Activated CD4-positive, alpha-beta T cell treated with anti-CD3 and anti-CD28 coated beads for 36 hours (primary cell): Measurements from ENCODE around the gene MAPK8IP3. TPM values are rescaled to one million over a fixed set of nuclear protein-coding genes. Genes with fewer than 3 reads are reported as not detected.

Experiments used
- ATAC-seq: fragments of 200-7000 bp; cut with Tn5 transposase; one replicate; pipeline ENCODE4 v1.10.0; 2021; ENCODE audit warnings: mild to moderate bottlenecking, moderate library complexity
- CTCF ChIA-PET: fragments of 350-600 bp; sonication (Branson Sonifier 250); formaldehyde crosslinking; loops from one replicate; lab custom pipeline; 2021; ENCODE audit warnings: antibody characterized with exemption; lab: Charles Lee
- POLR2A ChIA-PET: fragments of 350-600 bp; sonication (Branson Sonifier 250); formaldehyde crosslinking; loops from one replicate; lab custom pipeline; 2021; ENCODE audit warnings: antibody characterized with exemption, inconsistent platforms; lab: Charles Lee
- DNase-seq: peaks from one replicate; pipeline ENCODE4 v3.0.0-alpha.2; 2020
- H3K27ac Mint-ChIP-seq: one replicate; pipeline ENCODE4 v1.8.0; 2021; ENCODE audit warnings: mixed read lengths
- H3K27me3 Mint-ChIP-seq: one replicate; pipeline ENCODE4 v1.8.0; 2021; ENCODE audit warnings: mixed read lengths
- H3K36me3 Mint-ChIP-seq: one replicate; pipeline ENCODE4 v1.8.0; 2021; ENCODE audit warnings: low read depth, mixed read lengths
- H3K4me1 Mint-ChIP-seq: one replicate; pipeline ENCODE4 v1.8.0; 2021; ENCODE audit warnings: mixed read lengths
- H3K4me3 Mint-ChIP-seq: one replicate; pipeline ENCODE4 v1.8.0; 2021; ENCODE audit warnings: mild to moderate bottlenecking, moderate library complexity, mixed read lengths
- H3K9me3 Mint-ChIP-seq: one replicate; pipeline ENCODE4 v1.8.0; 2021; ENCODE audit warnings: low read depth, mixed read lengths
- intact Hi-C, 2 experiments: fragments of 100-400 bp; cut with DNase I in 1 of 2; cut with micrococcal nuclease in 1 of 2; formaldehyde crosslinking; loops; one replicate each; pipeline versions ENCODE4 v1.14.2 to v1.15.1; 2022 to 2024; cut with DNase I, micrococcal nuclease
- total RNA-seq, 2 experiments: library from RNA; stranded (reverse); gene quantifications; one replicate each; pipeline ENCODE4 v1.2.3, GENCODE V29; 2021

The MAPK8IP3 gene
- total RNA-seq, 2 experiments from 2014 or later, result 56.7 to 57.6 TPM

- no peak overlapping the region for H3K27ac Mint-ChIP-seq
- POLR2A ChIA-PET, result no interaction called here
- no peaks in the 10 kb centered on the region for H3K27me3 Mint-ChIP-seq
- H3K4me3 Mint-ChIP-seq, result no peak overlapping the region
- H3K4me1 Mint-ChIP-seq, result peaks cover 7% of the 10 kb centered on the region
- H3K9me3 Mint-ChIP-seq, result no peaks in the 10 kb centered on the region
- CTCF ChIA-PET, result no interaction called here
- ATAC-seq (no peak), DNase-seq (no peak)
- intact Hi-C loops, result no loop called here
- peaks cover 11% of the 10 kb centered on the region for H3K36me3 Mint-ChIP-seq
Observed at GRCh38 chr16:1766701-1767100, 60.7 kb downstream of the MAPK8IP3 start.

- no peaks in the 10 kb centered on the region for H3K9me3 Mint-ChIP-seq
- peaks cover 18% of the 10 kb centered on the region for H3K36me3 Mint-ChIP-seq
- no peak overlapping the region for H3K4me3 Mint-ChIP-seq
- CTCF ChIA-PET, result no interaction called here
- no peaks in the 10 kb centered on the region for H3K27me3 Mint-ChIP-seq
- no peak overlapping the region for H3K27ac Mint-ChIP-seq
- ATAC-seq, result no peak
- no peak for DNase-seq
- intact Hi-C loops, result no loop called here
- POLR2A ChIA-PET, result interaction anchor here (0.6 kb wide), 1 partner anchor 109 kb away, joined by 3 read pairs; no protein-coding TSS in a partner anchor
- H3K4me1 Mint-ChIP-seq, result peaks cover 7% of the 10 kb centered on the region
Observed at GRCh38 chr16:1767116-1767994, 61.4 kb downstream of the MAPK8IP3 start.

- intact Hi-C loops, result no loop called here
- ATAC-seq (no peak), DNase-seq (no peak)
- Mint-ChIP-seq H3K9me3 (no peaks in the 10 kb centered on the region), H3K36me3 (peaks cover 20% of the 10 kb centered on the region), H3K27ac (no peak overlapping the region), H3K27me3 (no peaks in the 10 kb centered on the region), H3K4me3 (no peak overlapping the region), H3K4me1 (peaks cover 7% of the 10 kb centered on the region)
- CTCF ChIA-PET, result no interaction called here
- POLR2A ChIA-PET, result interaction anchor here (1.2 kb wide), 1 partner anchor 14 kb away, joined by 4 read pairs; the partner anchor contains the start of genes NUBP2 and SPSB3
Observed at GRCh38 chr16:1768061-1768766, 62.2 kb downstream of the MAPK8IP3 start.

- no peak overlapping the region for H3K27ac Mint-ChIP-seq
- intact Hi-C loops, result no loop called here
- POLR2A ChIA-PET, result interaction anchor here (1.2 kb wide), 1 partner anchor 14 kb away, joined by 4 read pairs; the partner anchor contains the start of genes NUBP2 and SPSB3
- peaks cover 20% of the 10 kb centered on the region for H3K36me3 Mint-ChIP-seq
- H3K4me1 Mint-ChIP-seq, result peaks cover 7% of the 10 kb centered on the region
- CTCF ChIA-PET, result no interaction called here
- DNase-seq, result no peak
- H3K4me3 Mint-ChIP-seq, result no peak overlapping the region
- H3K9me3 Mint-ChIP-seq, result no peaks in the 10 kb centered on the region
- no peaks in the 10 kb centered on the region for H3K27me3 Mint-ChIP-seq
- ATAC-seq, result no peak
Observed at GRCh38 chr16:1768767-1769401, 62.9 kb downstream of the MAPK8IP3 start.

GRCh38 chr16:1769402-1770300 is 63.7 kb downstream of the MAPK8IP3 start:
- DNase-seq (no peak), ATAC-seq (no peak)
- peak overlapping the region; percentile 94 for H3K4me3 Mint-ChIP-seq
- H3K27ac Mint-ChIP-seq, result peak overlapping the region; percentile 33
- H3K36me3 Mint-ChIP-seq, result peaks cover 20% of the 10 kb centered on the region
- intact Hi-C loops, result loop anchor here (5.0 kb wide), 4 partner anchors 62 to 1087 kb away; partner anchors contain the start of genes GNPTG (in 1 of the 2), JMJD8 (in 1 of the 2), MAPK8IP3 (in 1 of the 2) and STUB1 (in 1 of the 2)
- POLR2A ChIA-PET, result interaction anchor here (0.8 to 5.2 kb wide), 4 partner anchors 13 to 196 kb away, joined by 3 to 39 read pairs (median 4); partner anchors contain the start of genes NUBP2, RPS2 and SPSB3
- no peaks in the 10 kb centered on the region for H3K27me3 Mint-ChIP-seq
- no peaks in the 10 kb centered on the region for H3K9me3 Mint-ChIP-seq
- CTCF ChIA-PET, result interaction anchor here (1.0 kb wide), 1 partner anchor 13 kb away, joined by 4 read pairs; the partner anchor contains the start of genes NUBP2 and SPSB3
- H3K4me1 Mint-ChIP-seq, result peaks cover 7% of the 10 kb centered on the region

- Mint-ChIP-seq H3K9me3 (no peaks in the 10 kb centered on the region), H3K27me3 (no peaks in the 10 kb centered on the region), H3K27ac (peak overlapping the region; percentile 84), H3K4me1 (peaks cover 9% of the 10 kb centered on the region), H3K36me3 (peaks cover 18% of the 10 kb centered on the region), H3K4me3 (peak overlapping the region; percentile 94)
- ChIA-PET CTCF (interaction anchor here (0.5 to 1.0 kb wide), 2 partner anchors 12 to 385 kb away, joined by 3 to 4 read pairs; partner anchors contain the start of genes NUBP2, SPSB3 and TRAF7), POLR2A (interaction anchor here (0.8 to 5.2 kb wide), 3 partner anchors 12 to 195 kb away, joined by 3 to 39 read pairs (median 4); partner anchors contain the start of genes NUBP2, RPS2 and SPSB3)
- ATAC-seq (peak; percentile 27), DNase-seq (peak; percentile 76)
- intact Hi-C loops, result loop anchor here (1.0 to 5.0 kb wide), 6 partner anchors 63 to 1088 kb away; partner anchors contain the start of genes GNPTG (in 1 of the 2), JMJD8 (in 1 of the 2), MAPK8IP3 (in 1 of the 2) and STUB1 (in 1 of the 2)
Observed at GRCh38 chr16:1770328-1771187, 64.6 kb downstream of the MAPK8IP3 start.

GRCh38 chr16:1771188-1771863 is 65.3 kb downstream of the MAPK8IP3 start, which contains the start of gene NME3:
Gene NME3 (minus strand): TSS chr16:1771543. CDS start chr16:1771534, 9 bp downstream.
- POLR2A ChIA-PET, result interaction anchor here (5.2 kb wide), 1 partner anchor 11 kb away, joined by 39 read pairs; the partner anchor contains the start of genes NUBP2 and SPSB3
- Mint-ChIP-seq H3K4me3 (peak within 1 kb of the TSS; percentile 94), H3K4me1 (peaks cover 9% of the 10 kb centered on the region), H3K36me3 (peaks cover 18% of the 10 kb centered on the region), H3K27me3 (no peaks in the 10 kb centered on the region), H3K27ac (peak within 1 kb of the TSS; percentile 99), H3K9me3 (no peaks in the 10 kb centered on the region)
- CTCF ChIA-PET, result interaction anchor here (0.5 to 2.0 kb wide), 3 partner anchors 11 to 384 kb away, joined by 3 to 16 read pairs (median 4); partner anchors contain the start of genes NUBP2, SPSB3 and TRAF7
- peak; percentile 53 for ATAC-seq
- intact Hi-C loops, result loop anchor here (1.0 to 5.0 kb wide), 6 partner anchors 64 to 1089 kb away; partner anchors contain the start of genes GNPTG (in 1 of the 2), JMJD8 (in 1 of the 2), MAPK8IP3 (in 1 of the 2) and STUB1 (in 1 of the 2)
- DNase-seq, result peak; percentile 88

GRCh38 chr16:1771864-1772361 is 65.9 kb downstream of the MAPK8IP3 start:
- CTCF ChIA-PET, result interaction anchor here (1.3 to 2.0 kb wide), 2 partner anchors 11 to 64 kb away, joined by 4 to 16 read pairs; partner anchors contain the start of genes NUBP2 and SPSB3

More at GRCh38 chr16:1771864-1772361, 65.9 kb downstream of the MAPK8IP3 start:
- intact Hi-C loops, result loop anchor here (1.0 to 5.0 kb wide), 11 partner anchors 65 to 1090 kb away; partner anchors contain the start of genes GNPTG (in 1 of the 2), JMJD8 (in 1 of the 2), MAPK8IP3 (in 1 of the 2) and MLST8 (in 1 of the 2)
- DNase-seq, result no peak
- Mint-ChIP-seq H3K27ac (peak overlapping the region; percentile 99), H3K4me3 (peak overlapping the region; percentile 94), H3K27me3 (no peaks in the 10 kb centered on the region), H3K9me3 (no peaks in the 10 kb centered on the region), H3K36me3 (peaks cover 22% of the 10 kb centered on the region), H3K4me1 (peaks cover 9% of the 10 kb centered on the region)
- no peak for ATAC-seq
- POLR2A ChIA-PET, result interaction anchor here (1.4 to 5.2 kb wide), 2 partner anchors 11 to 193 kb away, joined by 3 to 39 read pairs; partner anchors contain the start of genes NUBP2, RPS2 and SPSB3
